NCI-H524 (cell line): ENCODE results near the gene CSNK2A1.

Experiments
- DNase-seq, 2 experiments: peaks; one replicate each; lab custom pipeline; 2025; lab: John Stamatoyannopoulos, UW

The CSNK2A1 gene

GRCh38 chr20:430091-430999, 113.2 kb downstream of the CSNK2A1 start:
- DNase-seq = no peak

DNA sequence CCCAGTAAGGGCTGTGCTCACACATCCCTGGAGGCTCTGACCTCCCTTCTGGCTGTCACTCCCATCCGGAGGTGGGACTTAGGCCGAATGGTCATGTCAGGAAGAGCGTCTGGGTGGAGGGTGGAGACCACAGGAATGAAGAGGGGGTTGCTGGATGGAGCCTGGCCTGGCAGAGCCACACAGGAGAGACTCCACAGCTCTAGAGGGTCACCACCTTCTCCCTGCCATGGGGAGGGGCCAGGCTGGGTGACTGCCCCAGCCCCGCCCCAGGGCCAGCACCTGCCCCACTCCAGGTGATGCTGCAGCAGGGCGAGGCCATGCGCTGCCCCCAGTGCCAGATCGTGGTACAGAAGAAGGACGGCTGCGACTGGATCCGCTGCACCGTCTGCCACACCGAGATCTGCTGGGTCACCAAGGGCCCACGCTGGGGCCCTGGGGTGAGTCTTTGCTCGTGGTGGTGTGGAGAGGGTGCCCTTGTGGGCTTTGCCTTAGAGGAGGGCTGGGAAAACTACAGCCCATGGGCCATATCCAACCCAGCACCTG, 114.9 kb downstream of the CSNK2A1 start:
- DNase-seq = no peak

GRCh38 chr20:427849-428657, 115.5 kb downstream of the CSNK2A1 start:
- no peak for DNase-seq

DNA sequence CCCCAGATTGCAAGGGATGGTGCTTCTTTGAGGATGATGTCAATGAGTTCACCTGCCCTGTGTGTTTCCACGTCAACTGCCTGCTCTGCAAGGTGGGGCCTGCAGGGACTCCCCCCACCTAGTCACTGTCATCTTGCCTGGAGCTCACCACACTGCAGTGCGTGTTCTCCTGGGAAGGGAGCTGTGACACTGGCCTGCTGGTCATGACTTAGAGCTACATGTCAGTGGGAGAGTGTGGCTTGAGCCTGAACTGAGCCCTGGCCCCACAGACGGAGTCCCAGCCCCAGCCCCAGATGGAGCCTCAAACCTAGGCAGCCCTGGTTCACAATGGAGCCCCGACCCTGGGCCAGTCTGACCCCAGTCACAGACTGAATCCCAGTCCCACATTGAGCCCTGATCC, 116.2 kb downstream of the CSNK2A1 start:
- no peak for DNase-seq

- DNase-seq = no peak
These were observed 117.0 kb downstream of the CSNK2A1 start for GRCh38 chr20:426566-426965.
